ENCODE data around the gene CDKAL1.
"Not testable (repeated sequence)": the region's sequence is repeated elsewhere in the genome, so short reads cannot be mapped to it uniquely, and the experiment has no call there.

Gene CDKAL1

DNA sequence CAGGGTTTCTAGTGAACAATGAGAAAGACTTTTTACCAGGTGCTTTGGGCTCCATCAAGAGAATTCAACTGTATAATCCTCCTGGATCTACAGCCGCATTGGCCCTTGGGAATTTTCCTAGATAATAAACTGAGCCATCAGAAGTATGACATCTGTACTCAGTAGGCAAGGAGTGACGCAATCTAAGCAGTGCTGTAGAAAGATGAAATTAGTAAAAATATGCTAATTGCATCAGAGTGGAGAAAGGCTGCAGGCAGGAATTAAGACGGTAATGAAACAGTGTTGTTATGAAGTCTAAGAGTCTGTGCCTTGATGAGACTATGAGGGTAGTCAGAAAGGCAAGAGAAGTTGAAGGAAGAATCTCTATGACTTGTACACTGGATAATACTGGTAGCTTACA is 551.4 kb downstream of the CDKAL1 start:
- no peak for DNase-seq

DNA sequence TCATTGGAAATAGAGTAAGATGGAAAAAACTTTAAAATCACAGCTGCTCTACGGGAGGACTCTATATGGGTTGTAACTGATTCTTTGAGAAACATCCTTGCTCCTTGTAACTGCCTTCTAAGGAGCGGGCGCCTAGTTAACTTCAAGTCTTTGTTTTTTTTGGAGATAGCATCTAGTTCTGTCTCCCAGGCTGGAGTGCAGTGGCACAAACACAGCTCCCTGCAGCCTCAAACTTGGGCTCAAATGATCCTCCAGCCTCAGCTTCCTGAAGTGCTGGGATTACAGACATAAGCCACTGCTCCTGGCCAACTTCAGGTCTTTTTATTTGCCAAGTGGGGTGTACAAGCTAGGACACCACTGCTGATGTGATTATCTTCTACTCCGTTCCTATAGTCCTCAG is 552.9 kb downstream of the CDKAL1 start:
- DNase-seq: no peak

DNA sequence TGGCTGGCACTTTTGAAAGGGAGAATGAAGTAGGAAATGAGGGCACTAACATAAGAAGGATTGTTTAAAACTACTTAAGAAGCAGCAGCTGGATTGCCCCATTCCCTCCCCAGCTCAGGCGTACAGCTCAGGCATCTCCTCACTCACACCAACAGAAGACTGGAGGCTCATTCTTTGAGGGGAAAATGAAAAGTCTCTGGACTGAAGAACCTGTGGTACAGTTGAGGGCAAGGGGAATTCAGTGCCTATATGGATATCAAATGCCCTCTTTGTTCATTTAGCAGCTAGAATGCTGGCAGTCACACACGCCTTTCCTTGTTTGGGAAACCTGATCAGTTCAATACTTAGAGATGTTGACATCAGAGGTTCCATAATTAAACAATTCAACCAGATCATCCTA is 557.2 kb downstream of the CDKAL1 start:
- DNase-seq: no peak

DNA sequence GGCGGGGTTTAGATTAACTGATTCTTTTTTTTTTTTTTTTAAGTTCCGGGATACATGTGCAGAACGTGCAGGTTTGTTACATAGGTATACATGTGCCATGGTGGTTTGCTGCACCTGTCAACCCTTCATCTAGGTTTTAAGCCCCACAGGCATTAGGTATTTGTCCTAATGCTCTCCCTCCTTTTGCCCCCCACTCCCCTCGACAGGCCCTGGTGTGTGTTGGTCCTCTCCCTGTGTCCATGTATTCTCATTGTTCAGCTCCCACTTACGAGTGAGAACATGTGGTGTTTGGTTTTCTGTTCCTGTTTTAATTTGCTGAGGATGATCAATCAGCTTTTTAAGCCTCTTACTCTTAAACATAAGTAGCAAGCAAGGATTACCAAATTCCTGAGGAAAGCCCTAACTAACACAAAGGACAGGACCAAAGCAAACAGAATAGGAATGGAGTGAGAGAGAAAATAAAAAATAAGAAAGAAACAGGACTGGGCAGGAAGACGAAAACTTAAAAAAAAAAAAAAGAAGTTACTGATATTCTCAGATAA is 558.0 kb downstream of the CDKAL1 start:
- DNase-seq: not testable (repeated sequence)

DNA sequence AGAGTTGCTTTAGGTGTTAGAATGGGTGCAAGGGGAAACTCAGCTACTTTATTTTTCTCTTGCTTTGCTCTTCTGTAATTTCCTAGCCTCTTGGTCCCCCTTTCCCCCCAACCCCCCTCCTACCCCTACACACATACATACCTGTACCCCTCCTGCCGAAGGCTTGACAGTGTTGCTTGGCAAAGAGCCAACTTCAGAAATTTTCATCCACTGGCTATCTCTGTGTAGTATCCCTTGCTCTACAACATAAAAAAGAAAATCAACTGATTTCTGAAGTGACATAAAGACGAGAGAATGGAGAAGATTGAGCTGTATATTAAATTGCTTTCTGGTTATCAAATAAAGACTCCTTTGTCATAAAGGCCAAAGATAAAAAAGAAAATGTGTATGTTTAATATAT is 561.2 kb downstream of the CDKAL1 start:
- DNase-seq: no peak

DNA sequence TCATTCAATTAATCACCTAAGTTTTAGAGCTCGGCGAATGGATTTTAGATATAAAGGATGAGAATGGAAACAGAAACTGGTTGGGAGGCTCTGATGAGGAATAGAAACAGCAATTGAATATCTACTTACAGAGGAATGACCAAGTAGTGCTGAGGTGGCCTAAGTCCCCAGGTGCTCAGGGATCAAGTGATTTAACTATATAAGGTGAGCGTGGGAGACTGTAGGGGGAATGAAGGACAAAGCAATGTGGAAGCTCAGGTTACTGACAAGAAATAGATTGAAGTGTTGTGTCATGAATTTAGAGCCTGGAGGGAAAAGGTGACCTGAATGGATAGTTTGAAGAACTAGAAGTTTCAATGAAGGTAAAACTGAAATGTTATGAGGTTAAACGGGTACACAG is 563.9 kb downstream of the CDKAL1 start:
- no peak for DNase-seq

DNA sequence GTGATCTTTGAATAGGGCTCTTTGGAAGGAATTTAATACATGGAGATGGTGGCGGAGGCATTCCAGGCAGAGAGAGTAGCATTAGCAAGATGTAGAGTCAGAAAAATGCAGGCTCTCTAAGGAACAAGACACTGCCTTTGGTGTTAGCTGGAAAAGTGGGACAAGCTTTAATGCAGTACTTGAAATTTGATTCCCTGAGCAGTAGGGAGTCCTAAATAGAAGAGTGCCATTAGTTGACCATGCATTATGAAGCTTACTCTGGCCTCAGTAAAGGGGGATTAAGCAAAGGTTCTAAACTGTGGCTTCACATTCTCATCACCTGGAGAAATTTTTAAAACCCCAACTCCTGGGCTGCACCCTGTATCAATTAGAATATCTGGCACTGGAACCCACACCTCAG is 564.5 kb downstream of the CDKAL1 start:
- DNase-seq: peak in 2 of 3 experiments; percentile 10 to 72

DNA sequence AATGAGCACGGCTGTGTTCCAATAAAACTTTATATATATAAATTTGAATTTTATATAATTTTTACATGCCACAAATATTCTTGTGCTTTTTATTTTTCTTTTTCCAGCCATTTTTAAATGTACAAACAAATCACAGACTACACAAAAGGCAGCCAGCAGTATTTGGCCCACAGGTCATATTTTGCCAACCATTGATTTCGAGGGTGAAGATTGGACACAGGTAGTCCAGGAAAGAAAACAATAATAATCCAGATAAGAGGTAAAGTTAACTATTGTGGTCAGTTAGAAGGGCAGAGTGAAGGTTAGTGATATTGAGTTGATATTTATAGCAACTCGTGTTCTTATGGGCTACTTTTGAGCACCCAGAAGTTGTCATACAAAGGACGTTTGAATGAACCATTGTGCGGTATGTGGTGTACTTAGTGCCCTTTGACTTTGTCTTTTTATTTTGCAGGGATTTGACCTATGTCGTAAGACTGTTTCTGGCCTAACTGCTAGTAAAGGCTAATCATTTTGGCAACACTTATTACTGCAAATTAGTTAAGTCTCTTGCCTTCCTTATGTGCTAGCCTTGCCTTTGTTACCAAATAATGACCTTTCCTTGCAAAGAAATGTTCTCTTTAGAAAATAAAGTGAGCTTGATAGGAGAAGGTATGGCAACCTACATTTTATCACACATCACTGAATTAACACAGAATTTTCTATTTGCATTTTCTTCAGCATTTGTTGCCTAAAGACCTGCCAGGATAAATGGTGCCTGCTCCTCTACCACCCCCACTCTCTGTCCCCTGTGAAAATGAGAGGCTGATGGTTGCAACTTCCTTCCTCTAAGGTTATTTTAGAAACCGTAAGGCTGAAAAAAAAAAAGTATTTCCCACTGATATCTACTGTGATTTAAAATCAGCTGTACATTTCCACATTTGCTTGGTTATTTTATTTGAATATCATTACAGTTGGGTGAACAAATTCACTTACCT is 565.4 kb downstream of the CDKAL1 start:
- no peak for DNase-seq

DNA sequence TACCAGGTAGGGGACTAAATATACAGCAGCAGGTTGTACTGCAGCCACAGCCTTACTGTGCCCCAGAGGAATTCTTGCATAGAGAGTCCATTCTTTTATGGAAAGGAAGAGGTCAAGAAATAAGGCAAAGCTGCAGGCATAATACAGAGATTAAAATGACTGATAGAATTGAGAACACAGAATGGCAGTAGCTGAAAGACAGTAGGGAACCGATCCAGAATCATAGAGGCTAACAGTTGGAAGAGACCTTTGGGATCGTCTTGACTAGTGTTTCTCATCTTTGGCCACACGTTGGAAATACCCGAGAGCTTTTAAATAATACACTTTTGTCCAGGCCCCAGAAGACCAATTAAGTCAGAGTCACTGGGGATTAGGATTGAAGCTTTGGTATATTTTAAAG is 566.7 kb downstream of the CDKAL1 start:
- no peak for DNase-seq

DNA sequence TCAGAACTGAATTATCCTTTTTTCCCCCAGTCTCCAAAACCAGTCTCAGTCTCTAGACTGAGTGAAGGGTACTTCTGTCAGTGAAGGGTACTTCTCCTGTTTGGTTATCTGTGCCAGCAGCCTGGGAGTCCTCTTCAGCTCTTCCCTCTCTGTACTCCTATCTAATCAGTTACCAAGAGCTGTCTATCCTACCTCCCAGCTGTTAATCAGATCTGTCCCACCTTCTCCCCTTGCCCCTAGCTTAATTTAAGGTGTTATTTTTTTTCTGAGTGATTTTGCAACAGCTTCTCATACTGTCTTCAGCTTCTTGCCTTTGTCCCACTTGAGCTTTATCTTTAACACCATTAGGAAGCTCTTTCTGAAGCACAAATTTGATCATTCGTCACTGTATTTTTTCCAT is 567.4 kb downstream of the CDKAL1 start:
- DNase-seq: peak in 1 of 3 experiments; percentile 68

DNA sequence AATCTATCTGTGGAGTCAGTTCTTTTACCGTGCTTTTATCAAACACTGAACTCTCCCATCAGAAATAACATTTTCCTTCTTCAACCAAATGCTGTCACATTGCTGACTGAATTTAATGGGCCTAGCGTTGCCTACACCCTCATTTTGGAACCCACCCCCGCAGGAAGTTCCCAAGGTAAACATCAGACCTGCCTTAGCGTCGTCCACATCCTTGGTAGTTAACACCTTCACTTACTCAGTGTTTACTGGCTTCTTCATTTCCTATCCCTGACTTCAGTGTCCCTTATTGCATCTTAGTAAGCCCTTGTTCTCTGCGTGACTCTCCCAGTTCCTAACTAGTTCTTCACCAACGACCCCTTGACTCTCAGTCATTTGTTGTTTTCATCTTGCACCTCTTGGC is 567.9 kb downstream of the CDKAL1 start:
- no peak for DNase-seq

DNA sequence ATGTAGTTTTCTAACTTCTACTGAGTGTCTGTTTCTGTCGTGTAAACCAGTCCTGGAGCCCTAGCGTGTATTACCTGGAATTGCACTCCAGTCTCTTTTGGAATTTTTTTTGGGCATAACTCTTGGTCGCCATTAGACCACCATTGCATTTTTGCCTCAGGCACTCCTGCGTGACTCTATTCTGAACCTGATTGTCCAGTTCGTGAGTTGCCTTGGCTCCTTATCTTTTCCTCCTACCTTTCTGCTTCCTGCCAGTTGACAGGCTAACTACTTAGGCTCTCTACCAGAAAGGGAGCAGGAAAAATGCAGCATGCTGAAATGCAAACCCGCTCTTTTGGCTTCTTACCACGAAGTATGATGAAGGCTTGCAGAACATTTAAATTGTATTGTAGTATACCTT is 568.4 kb downstream of the CDKAL1 start:
- DNase-seq: no peak

DNA sequence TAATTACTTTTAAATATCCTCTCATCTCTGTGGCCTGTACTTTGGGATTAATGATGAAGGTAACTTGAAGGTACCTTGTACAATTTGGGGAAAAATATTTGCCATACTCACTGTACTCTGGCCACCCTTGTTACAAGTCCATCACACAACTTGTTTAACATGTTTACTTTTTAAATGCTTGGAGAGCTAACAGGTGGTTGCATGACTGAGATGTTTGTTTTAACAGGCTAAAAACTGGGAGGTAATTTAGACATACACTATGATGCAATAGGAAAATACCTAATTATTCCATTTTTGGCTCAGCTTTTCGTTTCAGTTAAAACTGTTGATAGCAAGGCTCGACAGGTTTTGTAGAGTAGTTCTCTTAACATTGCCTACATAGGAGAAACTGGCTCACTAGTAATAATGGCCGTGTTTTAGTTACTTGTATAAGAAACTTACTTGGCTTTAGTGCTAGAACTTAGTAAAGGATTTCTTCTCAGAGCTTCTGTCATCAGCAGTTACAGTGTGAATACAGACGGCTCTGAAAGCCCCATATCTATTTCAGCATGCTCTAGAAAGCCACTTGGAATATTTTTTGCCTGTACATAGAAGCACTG is 569.5 kb downstream of the CDKAL1 start:
- DNase-seq: peak in 2 of 3 experiments; percentile 40 to 74

DNA sequence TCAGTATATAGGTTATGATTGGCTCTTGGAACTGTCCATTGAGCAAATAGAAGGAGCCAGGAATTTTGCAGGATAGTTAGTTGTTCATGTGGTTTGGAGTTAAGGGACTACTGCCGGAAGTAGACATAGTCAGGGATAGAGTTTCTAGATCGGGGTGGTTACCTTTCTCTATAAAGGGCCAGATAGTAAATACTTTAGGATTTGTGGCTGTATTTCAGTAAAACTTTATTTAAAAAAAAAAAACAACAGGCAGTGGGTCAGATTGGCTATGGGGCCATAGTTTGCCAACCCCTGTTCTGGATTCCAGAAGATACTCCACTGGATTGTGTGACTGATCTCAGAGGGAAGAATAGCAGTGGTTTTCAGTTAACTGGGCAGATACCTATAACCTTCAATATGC is 570.0 kb downstream of the CDKAL1 start:
- DNase-seq: no peak

DNA sequence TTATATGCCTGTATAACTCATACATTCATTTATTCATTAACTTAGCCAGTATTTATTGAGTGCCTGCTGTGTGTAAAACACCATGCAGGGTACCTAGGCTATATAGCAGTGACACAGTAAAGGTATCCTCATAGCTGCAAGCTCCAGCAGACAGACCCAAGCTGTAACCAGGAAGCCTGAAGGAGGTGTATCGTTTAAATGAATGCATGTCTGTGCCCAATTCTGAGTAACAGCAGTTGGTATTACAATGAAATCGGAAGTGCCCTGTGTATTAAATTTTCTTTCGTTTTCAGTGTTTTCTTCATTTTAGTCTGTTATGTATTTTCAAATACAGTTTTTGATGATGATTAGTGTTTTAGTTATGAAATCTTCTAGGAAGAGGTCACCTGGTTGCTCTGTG is 573.5 kb downstream of the CDKAL1 start:
- no peak for DNase-seq

DNA sequence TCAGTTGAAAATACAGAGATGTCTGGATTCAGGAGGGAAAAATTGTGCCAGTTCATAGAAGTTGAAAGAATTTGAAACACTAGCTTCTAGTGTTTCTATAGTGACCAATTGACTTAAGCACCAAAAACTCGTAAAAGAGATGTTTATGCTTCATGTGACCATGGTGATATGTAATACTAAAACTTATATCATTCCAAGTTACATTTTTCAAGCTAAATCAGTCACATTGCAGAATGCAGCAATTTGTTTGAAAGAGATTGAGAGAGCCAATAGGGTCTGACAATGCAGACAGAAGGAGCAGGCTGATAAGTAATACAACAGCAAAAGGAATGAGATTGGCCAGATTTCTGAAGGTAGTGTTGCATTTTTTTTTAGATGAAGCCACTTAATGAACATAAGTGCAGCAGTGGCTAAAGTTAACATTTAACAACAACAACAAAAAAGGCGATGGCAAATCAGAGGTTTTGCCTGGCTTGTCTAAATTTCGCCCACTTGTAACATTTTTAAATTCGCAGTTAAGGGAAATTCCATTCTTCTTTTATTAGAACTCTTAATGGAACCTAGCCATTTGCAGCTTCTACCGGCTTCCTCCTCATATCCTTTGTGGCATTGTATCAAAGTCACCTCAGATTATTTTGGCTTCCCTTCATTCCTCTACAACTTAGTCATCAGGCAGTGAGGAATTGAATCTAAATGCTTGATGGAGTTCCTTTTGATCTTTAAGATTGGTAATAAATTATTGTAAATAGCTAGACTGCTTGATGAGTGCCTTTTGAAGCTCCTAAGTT is 575.3 kb downstream of the CDKAL1 start:
- no peak for DNase-seq

DNA sequence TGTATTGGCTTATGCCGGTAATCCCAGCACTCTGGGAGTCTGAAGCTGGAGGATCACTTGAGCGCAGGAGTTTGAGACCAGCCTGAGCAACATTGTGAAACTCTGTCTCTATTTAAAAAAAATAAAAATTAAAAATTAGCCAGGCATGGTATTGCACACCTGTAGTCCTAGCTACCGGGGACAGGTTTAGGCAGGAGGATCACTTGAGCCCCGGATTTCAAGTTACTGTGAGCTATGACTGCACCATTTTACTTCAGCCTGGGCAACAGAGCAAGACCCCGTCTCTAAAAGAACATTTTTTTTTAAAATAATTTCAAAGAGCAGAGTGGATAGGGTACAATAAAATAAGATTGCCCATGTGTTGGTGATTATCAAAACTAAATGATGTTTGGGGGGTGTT is 576.4 kb downstream of the CDKAL1 start:
- no peak for DNase-seq

DNA sequence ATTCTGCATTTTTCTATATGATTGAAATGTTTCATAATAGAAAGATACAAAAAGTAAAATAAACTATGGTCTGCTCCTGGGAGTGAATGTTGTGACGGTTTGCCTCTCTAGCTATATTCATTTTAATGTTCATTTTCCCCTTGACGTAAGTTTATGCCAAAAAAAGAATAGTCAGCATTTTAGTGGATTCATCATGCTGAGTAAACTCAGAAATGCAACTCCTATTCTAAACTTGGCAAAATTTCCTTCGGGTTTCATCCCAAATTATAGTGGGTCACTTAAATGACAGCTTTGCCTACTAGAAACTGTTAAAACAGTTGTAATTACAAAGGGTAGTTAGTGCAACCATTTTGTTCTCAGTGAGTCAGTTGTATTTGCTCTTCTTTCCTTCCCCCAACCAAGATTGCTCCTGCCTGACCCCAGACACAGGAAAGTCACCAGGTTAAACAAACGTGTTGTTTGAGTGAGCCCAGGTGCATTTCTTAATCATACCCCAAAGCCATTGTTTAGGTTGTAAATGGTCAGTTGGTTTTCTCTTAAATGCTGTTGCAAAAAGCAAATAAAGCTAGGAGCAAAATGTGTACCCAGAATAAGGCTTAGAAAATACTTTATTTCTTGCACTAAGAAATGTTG is 577.0 kb downstream of the CDKAL1 start:
- peak in 2 of 3 experiments; percentile 66 to 95 for DNase-seq

DNA sequence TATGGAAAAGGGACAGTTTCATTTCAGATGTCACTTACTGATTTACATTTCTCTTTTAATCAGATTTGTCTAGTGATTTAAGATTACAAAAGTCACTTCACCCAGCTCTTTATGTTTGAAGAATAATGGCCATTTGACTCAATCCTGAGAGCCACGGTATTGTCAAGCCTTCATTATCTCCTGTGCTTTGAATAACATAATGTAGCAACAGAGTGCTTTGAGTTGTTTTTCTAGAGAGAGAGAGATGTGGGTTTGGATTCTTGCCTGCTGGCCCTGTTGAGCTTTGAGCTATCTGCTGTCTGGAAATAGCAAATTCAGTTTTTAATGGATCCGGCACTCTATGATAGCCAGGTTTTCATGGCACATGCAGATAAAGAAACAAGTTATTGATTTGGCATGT is 580.9 kb downstream of the CDKAL1 start:
- DNase-seq: peak; percentile 17 to 89 (median 59)

DNA sequence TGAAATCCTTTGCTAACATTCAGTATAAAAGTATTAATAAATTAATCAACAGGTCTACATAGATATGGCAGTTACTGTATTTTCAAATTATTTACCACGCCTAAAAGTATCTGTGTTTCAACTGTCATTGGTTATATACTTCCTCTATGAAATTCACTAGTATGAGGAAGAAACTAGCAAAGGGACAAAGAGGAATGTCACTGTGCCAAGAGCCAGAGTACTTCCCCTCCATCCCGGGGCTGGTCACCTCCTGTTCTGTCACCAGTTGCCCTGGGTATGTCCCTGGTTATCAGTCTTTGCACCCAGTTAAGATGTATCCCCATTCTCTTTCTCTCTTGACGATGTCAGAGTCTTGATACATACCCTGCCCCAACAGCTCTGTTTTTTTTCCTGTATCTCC is 582.5 kb downstream of the CDKAL1 start:
- no peak for DNase-seq

DNA sequence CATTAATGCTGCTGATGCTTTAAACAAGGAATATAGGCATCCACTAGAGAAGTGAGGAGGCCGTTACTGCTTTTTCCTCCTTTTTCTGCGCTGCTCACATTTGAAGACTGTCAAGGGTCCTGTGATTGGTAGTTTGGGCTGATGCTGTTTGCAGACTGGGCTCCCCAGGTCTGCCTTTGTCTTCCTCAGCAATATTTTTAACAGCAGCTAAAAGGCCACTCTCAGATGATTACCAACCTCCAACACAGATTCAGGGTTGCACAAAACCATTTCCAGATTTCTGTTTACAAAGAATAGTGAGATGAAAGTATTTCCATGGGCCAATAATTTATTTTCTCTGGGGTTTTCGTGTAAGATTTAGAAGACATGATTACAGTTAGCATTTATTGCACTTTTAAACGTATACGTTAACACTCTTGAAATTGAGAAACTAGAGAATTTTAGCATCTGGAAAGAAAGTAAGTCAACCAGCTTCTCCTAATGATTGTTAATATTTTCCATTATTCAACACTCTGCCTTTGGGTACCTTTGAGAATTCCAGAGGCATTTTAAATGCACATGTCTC is 584.0 kb downstream of the CDKAL1 start:
- DNase-seq: peak in 2 of 3 experiments; percentile 10 to 63

DNA sequence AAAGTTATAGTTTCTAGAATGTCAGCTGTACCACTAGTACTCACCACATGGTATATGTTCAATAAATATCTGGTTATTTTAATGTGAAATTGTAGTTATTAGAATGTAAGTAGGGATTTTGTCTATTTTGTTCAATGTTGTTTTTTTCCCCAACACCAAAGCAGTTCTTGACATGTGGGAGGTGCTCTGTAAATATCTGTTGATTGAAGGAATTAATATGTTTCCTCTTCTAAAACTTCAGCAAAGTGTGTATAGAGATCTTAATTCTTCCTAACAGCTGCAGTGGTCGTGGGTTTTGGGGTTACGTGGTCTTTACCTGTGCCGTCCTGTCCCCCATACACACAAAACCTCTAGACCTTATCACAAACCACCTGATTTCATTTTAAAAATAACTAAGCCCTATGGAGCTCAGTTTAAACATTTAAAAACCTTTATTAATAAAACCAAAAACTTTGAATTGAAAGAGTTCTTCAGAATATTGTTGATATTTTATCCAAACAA is 587.4 kb downstream of the CDKAL1 start:
- no peak for DNase-seq

Data from NCI-H1417 (cell line).